ENCODE measurements around the gene SLC38A2. TPM values are rescaled to one million over a fixed set of nuclear protein-coding genes. Genes with fewer than 3 reads are reported as not detected.

The SLC38A2 gene
- total RNA-seq, 4 donors from 2014 or later, result 368 to 440 (median 381) TPM

GRCh38 chr12:46388427-46389021 lies 16.0 kb upstream of the SLC38A2 start:
- no peak for DNase-seq (ENCODE audit: low spot score in 2 of 2)
- no peaks in the 10 kb centered on the region for H3K36me3 ChIP-seq
- 70 to 72% methylated on average over 3 of the region's 3 CpGs for WGBS, 2 donors
- H3K4me1 ChIP-seq, result peaks cover 3 to 75% (median 47%) of the 10 kb centered on the region in 4 donors
- H3K27ac ChIP-seq, result peak overlapping the region in 3 of 4 donors; percentile 51 to 100 (median 99)
- H3K27me3 ChIP-seq, result no peaks in the 10 kb centered on the region
- no peaks in the 10 kb centered on the region for H3K9me3 ChIP-seq
- H3K4me3 ChIP-seq, result no peak overlapping the region
- no peak for TF ChIP-seq CTCF (IDR thresholded peaks at IDR 0.05)
- TF ChIP-seq POLR2A (IDR thresholded peaks at IDR 0.05), result no peak
- TF ChIP-seq EP300 (IDR thresholded peaks at IDR 0.05), result no peak

DNA sequence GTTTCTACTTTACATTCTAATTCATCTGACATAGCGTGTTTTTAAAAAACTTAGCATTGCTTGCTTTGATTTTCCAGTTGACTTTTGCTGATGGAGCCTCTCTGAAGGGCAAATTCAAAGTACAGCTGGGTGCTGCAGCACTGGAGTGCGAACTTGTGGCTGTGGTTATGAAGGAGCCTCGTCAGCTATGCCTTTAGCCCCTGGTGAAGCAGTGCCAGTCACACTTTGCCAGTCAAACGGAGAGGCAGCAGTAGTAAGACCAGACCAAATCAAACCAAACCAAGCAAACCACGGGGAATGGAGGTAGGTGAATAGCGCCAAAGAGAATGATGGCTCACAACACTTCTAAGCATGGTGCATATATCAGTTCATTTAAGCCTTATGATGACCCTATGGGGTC lies 15.1 kb upstream of the SLC38A2 start:
- Histone ChIP-seq H3K27ac (peak overlapping the region; percentile 50 to 100 (median 75)), H3K4me1 (peaks cover 3 to 74% (median 47%) of the 10 kb centered on the region in 4 donors), H3K4me3 (no peak overlapping the region), H3K27me3 (no peaks in the 10 kb centered on the region), H3K9me3 (no peaks in the 10 kb centered on the region), H3K36me3 (no peaks in the 10 kb centered on the region)
- DNase-seq (ENCODE audit: low spot score in 2 of 2), result no peak
- TF ChIP-seq EP300 (IDR thresholded peaks at IDR 0.05) (no peak), POLR2A (IDR thresholded peaks at IDR 0.05) (no peak), CTCF (IDR thresholded peaks at IDR 0.05) (no peak)
- WGBS, 2 donors, result 83 to 90% methylated on average over 6 of the region's 6 CpGs

DNA sequence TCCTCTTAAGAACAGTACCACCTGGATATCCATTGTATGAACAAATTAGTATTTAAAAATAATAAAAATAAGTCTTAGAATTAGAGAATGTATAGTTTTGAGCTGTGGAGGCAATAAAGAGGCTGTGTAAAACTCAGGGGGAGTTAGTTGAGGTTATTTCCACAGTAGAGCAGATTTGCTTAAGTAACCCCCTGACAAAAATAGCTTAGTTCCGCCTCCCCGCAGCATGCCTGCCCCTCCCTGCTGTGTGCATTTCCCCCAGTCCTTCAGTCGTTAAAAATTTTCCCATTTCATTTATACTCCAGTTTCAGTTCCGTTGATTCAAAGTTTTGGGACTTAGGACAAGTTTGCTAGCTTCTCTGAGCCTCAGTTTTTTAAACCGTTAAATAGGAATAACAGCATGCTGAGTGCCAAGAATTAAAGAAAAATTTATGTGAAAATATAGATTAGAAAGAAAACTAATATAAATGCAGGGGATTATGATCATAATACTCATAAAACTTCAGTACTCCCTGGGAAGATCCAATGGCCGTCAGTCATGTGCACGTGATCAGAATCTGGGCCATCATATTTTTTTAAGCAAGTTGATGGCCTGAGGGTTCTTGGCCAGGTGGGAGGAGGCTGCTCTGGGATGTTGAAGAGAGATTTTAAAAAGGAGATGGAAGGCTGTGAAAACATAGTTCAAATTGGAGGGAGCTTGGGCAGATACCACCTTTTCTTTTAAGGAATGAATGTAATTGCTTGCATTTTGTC lies 14.5 kb upstream of the SLC38A2 start:
- Histone ChIP-seq H3K27me3 (no peaks in the 10 kb centered on the region), H3K4me1 (peaks cover 3 to 73% (median 49%) of the 10 kb centered on the region in 4 donors), H3K9me3 (no peaks in the 10 kb centered on the region), H3K4me3 (peak overlapping the region in 1 of 4 donors; percentile 18), H3K27ac (peak overlapping the region; percentile 50 to 100 (median 75)), H3K36me3 (no peaks in the 10 kb centered on the region)
- 21 to 26% methylated on average over 7 of the region's 7 CpGs for WGBS, 2 donors
- no peak for DNase-seq (ENCODE audit: low spot score in 2 of 2)
- TF ChIP-seq CTCF (IDR thresholded peaks at IDR 0.05), result no peak
- peak in 1 of 2 donors; percentile 40 for TF ChIP-seq EP300 (IDR thresholded peaks at IDR 0.05)

DNA sequence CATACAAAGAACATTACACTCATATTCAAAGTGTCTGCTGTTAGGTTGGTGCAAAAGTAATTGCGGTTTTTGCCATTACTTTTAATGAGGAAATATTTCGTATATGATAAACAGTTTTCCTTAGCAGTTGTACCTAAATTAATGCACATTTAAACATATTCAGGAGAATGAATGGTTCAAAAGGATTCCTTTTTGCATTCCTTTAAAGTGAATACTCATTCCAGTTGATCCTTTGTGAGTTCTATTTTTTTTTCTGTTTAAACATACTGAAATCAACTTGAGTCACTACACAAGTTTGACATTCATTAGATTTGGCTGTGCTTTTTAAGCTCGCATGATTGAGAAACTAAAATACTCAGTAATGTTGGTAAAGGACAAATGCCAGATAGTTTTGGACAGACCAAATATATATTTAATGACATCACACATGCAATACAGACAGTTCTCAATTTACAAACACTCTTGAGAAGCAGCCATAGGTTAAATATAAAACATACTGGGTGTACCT lies 13.8 kb upstream of the SLC38A2 start:
- TF ChIP-seq CTCF (IDR thresholded peaks at IDR 0.05) (no peak), EP300 (IDR thresholded peaks at IDR 0.05) (peak; percentile 32 to 48)
- Histone ChIP-seq H3K9me3 (no peaks in the 10 kb centered on the region), H3K27ac (peak overlapping the region; percentile 50 to 100 (median 75)), H3K27me3 (no peaks in the 10 kb centered on the region), H3K4me1 (peaks cover 3 to 77% (median 54%) of the 10 kb centered on the region in 4 donors), H3K36me3 (no peaks in the 10 kb centered on the region), H3K4me3 (no peak overlapping the region)
- 41 to 47% methylated on average over 3 of the region's 3 CpGs for WGBS, 2 donors
- DNase-seq (ENCODE audit: low spot score in 2 of 2), result no peak

DNA sequence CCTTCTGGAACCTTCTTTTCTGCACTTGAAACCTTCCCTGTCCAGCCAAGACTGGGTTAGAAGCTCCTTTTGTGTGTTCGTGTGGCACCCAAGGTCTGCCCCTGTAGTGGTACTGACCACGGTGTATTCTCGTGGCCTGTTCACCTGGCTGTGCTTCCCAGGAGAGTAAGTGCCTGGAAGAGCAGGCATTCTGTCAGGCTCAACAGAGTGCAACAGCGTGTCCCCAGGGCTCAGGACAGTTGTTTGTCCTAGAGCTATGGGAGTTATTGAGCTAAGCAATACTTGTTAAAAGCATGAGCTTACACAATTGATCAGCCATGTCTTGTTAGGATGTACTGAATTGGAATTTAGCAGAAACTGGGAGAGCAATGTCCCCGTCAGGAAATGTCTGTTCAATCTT lies 12.9 kb upstream of the SLC38A2 start:
- WGBS, 2 donors, result 84 to 91% methylated on average over 5 of the region's 5 CpGs
- Histone ChIP-seq H3K4me3 (no peak overlapping the region), H3K4me1 (peaks cover 3 to 77% (median 49%) of the 10 kb centered on the region in 4 donors), H3K27ac (peak overlapping the region in 3 of 4 donors; percentile 9 to 100 (median 99)), H3K36me3 (no peaks in the 10 kb centered on the region), H3K9me3 (no peaks in the 10 kb centered on the region), H3K27me3 (no peaks in the 10 kb centered on the region)
- DNase-seq (ENCODE audit: low spot score in 2 of 2), result no peak
- TF ChIP-seq POLR2A (IDR thresholded peaks at IDR 0.05) (no peak), EP300 (IDR thresholded peaks at IDR 0.05) (no peak), CTCF (IDR thresholded peaks at IDR 0.05) (no peak)

All from tibial nerve (tissue), 4 donors.